GM23248 (cell line): ENCODE measurements around the gene DENND1A.

ENCODE experiments used
- EZH2 ChIP-seq: fragments of 200-600 bp; sonication (generic); IDR thresholded peaks from 2 replicates; pipeline ENCODE4 v1.6.1; 2018; ENCODE audit warnings: antibody characterized with exemption, mild to moderate bottlenecking; ENCODE audit not compliant: insufficient read depth, poor library complexity, severe bottlenecking
- EZH2phosphoT487 ChIP-seq: fragments of 200-600 bp; sonication (generic); IDR thresholded peaks from 2 replicates; pipeline ENCODE4 v1.6.1; 2018; ENCODE audit warnings: antibody characterized with exemption, moderate library complexity, mild to moderate bottlenecking, low read depth; ENCODE audit not compliant: insufficient read depth

- TF ChIP-seq EZH2 = no peak
- no peak for TF ChIP-seq EZH2phosphoT487
Observed at GRCh38 chr9:123470121-123470782, 459.7 kb downstream of the DENND1A start.
